Neural progenitor cell (in vitro differentiated cells): ENCODE measurements around the gene TBC1D4. TPM values are rescaled to one million over a fixed set of nuclear protein-coding genes. Genes with fewer than 3 reads are reported as not detected.

Experiments
- DNase-seq: peaks from one replicate; pipeline ENCODE4 v3.0.0-alpha.2; 2016; ENCODE audit warnings: low spot score
- H2AFZ ChIP-seq: fragments of 200-600 bp; sonication (generic); replicated peaks from 2 replicates; pipeline ENCODE4 v1.6.1; 2016; ENCODE audit warnings: antibody characterized with exemption
- H3F3A ChIP-seq: fragments of 200-600 bp; sonication (generic); 2 replicates; pipeline ENCODE4 v1.6.1; 2016; ENCODE audit warnings: antibody characterized with exemption, low read depth
- H3K27ac ChIP-seq: fragments of 200-600 bp; sonication (generic); 2 replicates; pipeline ENCODE4 v1.5.1; 2016; ENCODE audit warnings: mild to moderate bottlenecking
- H3K27me3 ChIP-seq: fragments of 200-600 bp; sonication (generic); 2 replicates; pipeline ENCODE4 v1.6.1; 2016; ENCODE audit warnings: mild to moderate bottlenecking, moderate library complexity
- H3K36me3 ChIP-seq: fragments of 200-600 bp; sonication (generic); 2 replicates; pipeline ENCODE4 v1.5.1; 2016
- H3K4me1 ChIP-seq: fragments of 200-600 bp; sonication (generic); 2 replicates; pipeline ENCODE4 v1.6.1; 2016; ENCODE audit warnings: mixed run types
- H3K4me2 ChIP-seq: fragments of 200-600 bp; sonication (generic); 2 replicates; pipeline ENCODE4 v1.6.1; 2016
- H3K4me3 ChIP-seq: fragments of 200-600 bp; sonication (generic); 2 replicates; pipeline ENCODE4 v1.5.1; 2016
- H3K79me2 ChIP-seq: fragments of 200-600 bp; sonication (generic); 2 replicates; pipeline ENCODE4 v1.6.1; 2016; ENCODE audit warnings: low read depth
- H3K9ac ChIP-seq: fragments of 200-600 bp; sonication (generic); 2 replicates; pipeline ENCODE4 v1.6.1; 2016
- H3K9me3 ChIP-seq: fragments of 200-600 bp; sonication (generic); 2 replicates; pipeline ENCODE4 v1.5.1; 2016; ENCODE audit warnings: low read depth
- H4K20me1 ChIP-seq: fragments of 200-600 bp; sonication (generic); 2 replicates; pipeline ENCODE4 v1.6.1; 2016; ENCODE audit warnings: low read depth
- H3K27ac Mint-ChIP-seq: 3 replicates; pipeline ENCODE4 v1.8.0; 2021; ENCODE audit warnings: mixed read lengths
- H3K27me3 Mint-ChIP-seq: 2 replicates; pipeline ENCODE4 v1.8.0; 2022; ENCODE audit warnings: low read depth, mild to moderate bottlenecking, inconsistent platforms, moderate library complexity, mixed read lengths; ENCODE audit not compliant: insufficient read depth
- H3K36me3 Mint-ChIP-seq: 3 replicates; pipeline ENCODE4 v1.8.0; 2021; ENCODE audit warnings: mixed read lengths
- H3K4me1 Mint-ChIP-seq: 3 replicates; pipeline ENCODE4 v1.8.0; 2021; ENCODE audit warnings: mixed read lengths
- H3K4me3 Mint-ChIP-seq: 3 replicates; pipeline ENCODE4 v1.8.0; 2021; ENCODE audit warnings: mild to moderate bottlenecking, moderate library complexity, mixed read lengths
- H3K9me3 Mint-ChIP-seq: 3 replicates; pipeline ENCODE4 v1.8.0; 2020; ENCODE audit warnings: mixed read lengths
- CTCF ChIP-seq: fragments of 200-600 bp; sonication (generic); IDR thresholded peaks from 2 replicates; pipeline ENCODE4 v1.5.1; 2017; ENCODE audit warnings: antibody characterized with exemption, mild to moderate bottlenecking
- EZH2 ChIP-seq: fragments of 200-600 bp; sonication (generic); IDR thresholded peaks from 2 replicates; pipeline ENCODE4 v1.6.1; 2017; ENCODE audit warnings: antibody characterized with exemption, mild to moderate bottlenecking, moderate library complexity
- EZH2phosphoT487 ChIP-seq: fragments of 200-600 bp; sonication (generic); IDR thresholded peaks from 2 replicates; pipeline ENCODE4 v1.6.1; 2017; ENCODE audit warnings: antibody characterized with exemption
- total RNA-seq: library from RNA; depleted of rRNA; stranded (reverse); fragments of >200 nt; gene quantifications from 2 replicates; pipeline ENCODE4 v1.2.3, GENCODE V29; 2015; ENCODE audit warnings: low replicate concordance

Gene TBC1D4
- total RNA-seq, 1 donor from 2014 or later: 14.3 TPM

DNA sequence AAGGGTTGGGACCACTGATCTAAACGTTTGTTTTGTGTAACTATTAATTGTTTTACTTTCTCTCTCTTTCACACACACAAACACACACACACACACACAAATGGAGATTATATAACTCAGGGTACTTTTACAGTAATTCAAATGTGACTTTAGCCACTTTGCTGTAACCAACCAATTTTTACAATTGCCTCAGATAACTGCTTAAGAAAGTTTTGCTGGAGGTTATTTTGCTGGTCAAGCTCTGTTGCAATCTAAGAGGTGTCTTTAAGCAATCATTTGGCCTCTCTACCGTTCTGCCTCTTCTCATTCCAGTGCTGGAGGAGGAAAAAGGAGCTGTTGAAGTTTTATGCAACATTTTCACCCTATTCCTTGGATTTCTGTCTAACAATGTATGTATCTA is 63.0 kb downstream of the TBC1D4 start:
- Histone ChIP-seq H3K9me3 (no peaks in the 10 kb centered on the region), H3K27ac (no peak overlapping the region), H2AFZ (no peak overlapping the region), H3K36me3 (no peaks in the 10 kb centered on the region), H4K20me1 (no peaks in the 10 kb centered on the region), H3K9ac (no peak overlapping the region), H3F3A (no peaks in the 10 kb centered on the region), H3K27me3 (no peaks in the 10 kb centered on the region), H3K4me3 (no peak overlapping the region), H3K4me2 (no peak overlapping the region), H3K4me1 (peaks cover 7% of the 10 kb centered on the region), H3K79me2 (no peaks in the 10 kb centered on the region)
- Mint-ChIP-seq H3K4me1 (peaks cover 13% of the 10 kb centered on the region), H3K4me3 (no peak overlapping the region), H3K9me3 (no peaks in the 10 kb centered on the region), H3K36me3 (no peaks in the 10 kb centered on the region), H3K27ac (no peak overlapping the region), H3K27me3 (no peaks in the 10 kb centered on the region)
- no peak for DNase-seq
- TF ChIP-seq EZH2phosphoT487 (no peak), EZH2 (no peak), CTCF (no peak)

DNA sequence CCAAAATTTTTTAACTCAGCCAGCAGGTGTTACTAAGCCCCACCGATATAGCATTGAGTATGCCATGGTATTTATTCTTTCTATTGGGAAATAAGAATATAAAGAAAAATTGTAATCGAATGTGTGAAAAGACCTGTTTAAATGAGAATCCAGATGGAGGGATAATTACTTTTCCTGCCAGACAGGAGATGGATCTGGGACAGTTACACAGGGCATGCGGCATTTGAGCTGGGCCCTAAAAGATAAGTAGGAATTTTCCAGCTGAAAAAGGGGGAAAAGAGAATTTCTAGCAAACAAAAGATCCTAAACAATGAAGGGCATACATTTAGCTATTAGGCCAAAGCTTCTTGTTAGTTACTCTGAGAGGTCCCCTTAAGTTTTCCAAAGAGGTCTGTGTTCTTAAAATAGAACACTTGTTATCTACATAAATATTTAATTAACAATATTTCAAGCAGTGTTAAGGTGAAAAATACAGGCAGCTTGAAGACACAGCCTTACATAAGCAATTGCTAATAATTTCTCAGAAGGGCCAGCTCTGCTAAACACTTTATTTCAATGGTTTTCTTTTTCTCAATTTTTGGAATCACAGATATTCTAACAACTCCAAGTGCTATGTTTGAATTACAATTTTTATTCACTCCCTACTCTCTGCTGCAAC is 63.7 kb downstream of the TBC1D4 start:
- no peak for DNase-seq
- Histone ChIP-seq H3K36me3 (no peaks in the 10 kb centered on the region), H3K79me2 (no peaks in the 10 kb centered on the region), H3K4me1 (peaks cover 7% of the 10 kb centered on the region), H3F3A (no peaks in the 10 kb centered on the region), H3K9ac (no peak overlapping the region), H3K4me3 (no peak overlapping the region), H2AFZ (no peak overlapping the region), H4K20me1 (no peaks in the 10 kb centered on the region), H3K4me2 (no peak overlapping the region), H3K27me3 (no peaks in the 10 kb centered on the region), H3K27ac (no peak overlapping the region), H3K9me3 (no peaks in the 10 kb centered on the region)
- no peaks in the 10 kb centered on the region for H3K36me3 Mint-ChIP-seq
- H3K9me3 Mint-ChIP-seq: no peaks in the 10 kb centered on the region
- peaks cover 13% of the 10 kb centered on the region for H3K4me1 Mint-ChIP-seq
- H3K27ac Mint-ChIP-seq: no peak overlapping the region
- H3K27me3 Mint-ChIP-seq: no peaks in the 10 kb centered on the region
- no peak overlapping the region for H3K4me3 Mint-ChIP-seq
- TF ChIP-seq EZH2 (no peak), EZH2phosphoT487 (no peak), CTCF (no peak)

- no peaks in the 10 kb centered on the region for H4K20me1 ChIP-seq
- no peaks in the 10 kb centered on the region for H3K79me2 ChIP-seq
- H3K36me3 Mint-ChIP-seq: peaks cover 3% of the 10 kb centered on the region
- H3K9me3 Mint-ChIP-seq: peaks cover 2% of the 10 kb centered on the region
- no peak overlapping the region for H3K27ac ChIP-seq
- no peaks in the 10 kb centered on the region for H3K27me3 ChIP-seq
- no peak overlapping the region for H3K9ac ChIP-seq
- no peak overlapping the region for H3K4me3 Mint-ChIP-seq
- H3K4me1 Mint-ChIP-seq: peaks cover 13% of the 10 kb centered on the region
- no peaks in the 10 kb centered on the region for H3K36me3 ChIP-seq
- no peaks in the 10 kb centered on the region for H3K27me3 Mint-ChIP-seq
- no peaks in the 10 kb centered on the region for H3F3A ChIP-seq
- no peak for TF ChIP-seq EZH2
- no peak for TF ChIP-seq CTCF
- TF ChIP-seq EZH2phosphoT487: no peak
- no peak overlapping the region for H3K4me2 ChIP-seq
- H3K4me1 ChIP-seq: peaks cover 7% of the 10 kb centered on the region
- no peaks in the 10 kb centered on the region for H3K9me3 ChIP-seq
- H3K27ac Mint-ChIP-seq: no peak overlapping the region
- no peak for DNase-seq
- H2AFZ ChIP-seq: no peak overlapping the region
- H3K4me3 ChIP-seq: no peak overlapping the region
These were observed 64.3 kb downstream of the TBC1D4 start for GRCh38 chr13:75417656-75418055.
